Aorta (tissue), 5 donors: ENCODE measurements around the gene TSKS. TPM values are rescaled to one million over a fixed set of nuclear protein-coding genes. Genes with fewer than 3 reads are reported as not detected.
A peak's percentile ranks its signal among the peaks of the same experiment; 100 is the strongest.

Source experiments
- ATAC-seq: fragments of 200-7000 bp; cut with Tn5 transposase; one replicate; pipeline ENCODE4 v1.9.1; 2022; ENCODE audit warnings: moderate library complexity; ENCODE audit not compliant: low FRiP score
- DNase-seq, 2 donors: peaks; one replicate each; pipeline ENCODE4 v3.0.0-alpha.2; 2020
- H3K27ac ChIP-seq, 2 donors: one replicate each; pipeline ENCODE4 v1.5.1; 2013; ENCODE audit warnings: low read length in 2 of 2, mild to moderate bottlenecking in 2 of 2, moderate library complexity in 2 of 2, control low read depth in 1 of 2, inconsistent platforms in 1 of 2, low read depth in 1 of 2
- H3K27me3 ChIP-seq, 2 donors: one replicate each; pipeline ENCODE4 v1.6.1; 2013; ENCODE audit warnings: control low read depth in 1 of 2, low read length in 1 of 2, mild to moderate bottlenecking in 1 of 2, moderate library complexity in 1 of 2; ENCODE audit not compliant: insufficient read depth in 2 of 2, control insufficient read depth in 1 of 2
- H3K36me3 ChIP-seq, 2 donors: one replicate each; pipeline ENCODE4 v1.6.1; 2013; ENCODE audit warnings: control low read depth in 1 of 2, low read length in 1 of 2, mild to moderate bottlenecking in 1 of 2; ENCODE audit not compliant: insufficient read depth in 2 of 2, control insufficient read depth in 1 of 2
- H3K4me1 ChIP-seq, 2 donors: one replicate each; pipeline ENCODE4 v1.6.1; 2013; ENCODE audit warnings: low read length in 2 of 2, control low read depth in 1 of 2, mild to moderate bottlenecking in 1 of 2, moderate library complexity in 1 of 2; ENCODE audit not compliant: insufficient read depth in 2 of 2, control insufficient read depth in 1 of 2
- H3K4me3 ChIP-seq, 2 donors: one replicate each; pipeline ENCODE4 v1.5.1; 2013; ENCODE audit warnings: low read length in 2 of 2, control low read depth in 1 of 2, mild to moderate bottlenecking in 1 of 2
- H3K9me3 ChIP-seq: one replicate; pipeline ENCODE4 v1.6.1; 2013; ENCODE audit warnings: mild to moderate bottlenecking, low read length; ENCODE audit not compliant: control insufficient read depth
- WGBS, 2 donors: extraction: QIAGEN DNeasy Blood & Tissue Kit; methylation state at CpG; one replicate each; pipeline ENCODE4 v1.1.7; 2013; 5-methylcytosine and 5-hydroxymethylcytosine counted together
- intact Hi-C, 2 donors: fragments of 100-400 bp; cut with DNase I; formaldehyde crosslinking; loops; one replicate each; pipeline versions ENCODE4 v1.14.2 to v1.15.0; 2022
- polyA plus RNA-seq, 2 donors: library from polyadenylated mRNA; stranded (reverse); fragments of 200-250 nt; gene quantifications; one replicate each; pipeline ENCODE4 v1.2.3, GENCODE V29; 2013
- total RNA-seq, 2 donors: library from RNA; stranded (reverse); fragmentation: NEBNext Ultra II Directional; extraction: Animal tissue kit (Norgen Biotek cat#: 25700); gene quantifications; one replicate each; pipeline ENCODE4 v1.2.1, GENCODE V29; 2021
- donor health status: healthy with polysubstance abuse.
- donor health status: Bipolar disorder and iron deficiency.
- donor health status: DM: no; HTN: no; CAD: no.
- donor health status: DM: no; HTN: no; CAD: no.
- donor health status: DM: yes; HTN: yes; CAD: no.

TSKS gene
- total and polyA plus RNA-seq, 4 donors: 0.38 to 2.6 (median 0.42) TPM; not detected in 1

- H3K4me3 ChIP-seq: no peak overlapping the region
- H3K27ac ChIP-seq: no peak overlapping the region
- intact Hi-C loops: loop anchor here (5.0 kb wide), 1 partner anchor 40 kb away; the partner anchor contains the start of gene AP2A1 (in 2 of the 2)
- peaks cover 0 to 2% of the 10 kb centered on the region in 2 donors for H3K36me3 ChIP-seq
- no peaks in the 10 kb centered on the region for H3K27me3 ChIP-seq
- DNase-seq (no peak), ATAC-seq (no peak)
- no peaks in the 10 kb centered on the region for H3K4me1 ChIP-seq
- H3K9me3 ChIP-seq: no peaks in the 10 kb centered on the region
- WGBS, 2 donors: 86 to 87% methylated on average over 18 of the region's 18 CpGs
These were observed 44.2 kb upstream of the TSKS start for GRCh38 chr19:49807058-49807903.

GRCh38 chr19:49806620-49806959 lies 43.5 kb upstream of the TSKS start:
- intact Hi-C loops: loop anchor here (5.0 kb wide), 1 partner anchor 39 kb away; the partner anchor contains the start of gene AP2A1 (in 2 of the 2)
- no peak for DNase-seq
- H3K4me3 ChIP-seq: no peak overlapping the region
- H3K9me3 ChIP-seq: no peaks in the 10 kb centered on the region
- no peak for ATAC-seq
- 88 to 91% methylated on average over 8 of the region's 8 CpGs for WGBS, 2 donors
- no peaks in the 10 kb centered on the region for H3K4me1 ChIP-seq
- no peaks in the 10 kb centered on the region for H3K27me3 ChIP-seq
- H3K27ac ChIP-seq: no peak overlapping the region
- H3K36me3 ChIP-seq: peaks cover 0 to 2% of the 10 kb centered on the region in 2 donors

- intact Hi-C loops: loop anchor here (5.0 kb wide), 1 partner anchor 39 kb away; the partner anchor contains the start of gene AP2A1 (in 2 of the 2)
- Histone ChIP-seq H3K9me3 (no peaks in the 10 kb centered on the region), H3K4me1 (no peaks in the 10 kb centered on the region), H3K27ac (no peak overlapping the region), H3K36me3 (peaks cover 0 to 4% of the 10 kb centered on the region in 2 donors), H3K27me3 (no peaks in the 10 kb centered on the region), H3K4me3 (no peak overlapping the region)
- ATAC-seq (no peak), DNase-seq (no peak)
- 80 to 83% methylated on average over 20 of the region's 20 CpGs for WGBS, 2 donors
These were observed 42.9 kb upstream of the TSKS start for GRCh38 chr19:49805822-49806619.

GRCh38 chr19:49803529-49803856 lies 40.4 kb upstream of the TSKS start:
- DNase-seq (no peak), ATAC-seq (no peak)
- no peaks in the 10 kb centered on the region for H3K4me1 ChIP-seq
- H3K9me3 ChIP-seq: no peaks in the 10 kb centered on the region
- H3K36me3 ChIP-seq: peaks cover 0 to 9% of the 10 kb centered on the region in 2 donors
- H3K27ac ChIP-seq: no peak overlapping the region
- H3K4me3 ChIP-seq: no peak overlapping the region
- 90% methylated on average over 6 of the region's 6 CpGs for WGBS, 2 donors
- intact Hi-C loops: no loop called here
- no peaks in the 10 kb centered on the region for H3K27me3 ChIP-seq

- H3K4me1 ChIP-seq: no peaks in the 10 kb centered on the region
- WGBS, 2 donors: 86 to 89% methylated on average over 24 of the region's 24 CpGs
- peaks cover 0 to 9% of the 10 kb centered on the region in 2 donors for H3K36me3 ChIP-seq
- DNase-seq (no peak), ATAC-seq (no peak)
- no peaks in the 10 kb centered on the region for H3K9me3 ChIP-seq
- H3K27me3 ChIP-seq: no peaks in the 10 kb centered on the region
- intact Hi-C loops: no loop called here
- H3K27ac ChIP-seq: no peak overlapping the region
- H3K4me3 ChIP-seq: no peak overlapping the region
These were observed 39.9 kb upstream of the TSKS start for GRCh38 chr19:49802836-49803528.

GRCh38 chr19:49801966-49802661 lies 39.0 kb upstream of the TSKS start:
- Histone ChIP-seq H3K9me3 (no peaks in the 10 kb centered on the region), H3K36me3 (peaks cover 0 to 8% of the 10 kb centered on the region in 2 donors), H3K4me3 (no peak overlapping the region), H3K4me1 (no peaks in the 10 kb centered on the region), H3K27me3 (no peaks in the 10 kb centered on the region), H3K27ac (no peak overlapping the region)
- peak; percentile 90 to 96 for DNase-seq
- WGBS, 2 donors: 25 to 37% methylated on average over 32 to 37 of the region's 38 CpGs
- intact Hi-C loops: no loop called here
- peak; percentile 81 for ATAC-seq

- intact Hi-C loops: no loop called here
- Histone ChIP-seq H3K27me3 (no peaks in the 10 kb centered on the region), H3K4me1 (no peaks in the 10 kb centered on the region), H3K9me3 (no peaks in the 10 kb centered on the region), H3K27ac (no peak overlapping the region), H3K4me3 (no peak overlapping the region), H3K36me3 (peaks cover 0 to 12% of the 10 kb centered on the region in 2 donors)
- no peak for ATAC-seq
- WGBS, 2 donors: 80 to 85% methylated on average over 32 of the region's 32 CpGs
- no peak for DNase-seq
These were observed 38.3 kb upstream of the TSKS start for GRCh38 chr19:49801401-49801888.

- Histone ChIP-seq H3K4me1 (no peaks in the 10 kb centered on the region), H3K27me3 (no peaks in the 10 kb centered on the region), H3K27ac (no peak overlapping the region), H3K36me3 (peaks cover 0 to 14% of the 10 kb centered on the region in 2 donors), H3K9me3 (no peaks in the 10 kb centered on the region), H3K4me3 (no peak overlapping the region)
- WGBS, 2 donors: 95 to 97% methylated on average over 10 of the region's 10 CpGs
- no peak for DNase-seq
- no peak for ATAC-seq
- intact Hi-C loops: no loop called here
These were observed 37.7 kb upstream of the TSKS start for GRCh38 chr19:49800771-49801170.
